ENCODE measurements around the gene GABBR1.
"Not testable (repeated sequence)": the region's sequence is repeated elsewhere in the genome, so short reads cannot be mapped to it uniquely, and the experiment has no call there.

Gene GABBR1

DNA sequence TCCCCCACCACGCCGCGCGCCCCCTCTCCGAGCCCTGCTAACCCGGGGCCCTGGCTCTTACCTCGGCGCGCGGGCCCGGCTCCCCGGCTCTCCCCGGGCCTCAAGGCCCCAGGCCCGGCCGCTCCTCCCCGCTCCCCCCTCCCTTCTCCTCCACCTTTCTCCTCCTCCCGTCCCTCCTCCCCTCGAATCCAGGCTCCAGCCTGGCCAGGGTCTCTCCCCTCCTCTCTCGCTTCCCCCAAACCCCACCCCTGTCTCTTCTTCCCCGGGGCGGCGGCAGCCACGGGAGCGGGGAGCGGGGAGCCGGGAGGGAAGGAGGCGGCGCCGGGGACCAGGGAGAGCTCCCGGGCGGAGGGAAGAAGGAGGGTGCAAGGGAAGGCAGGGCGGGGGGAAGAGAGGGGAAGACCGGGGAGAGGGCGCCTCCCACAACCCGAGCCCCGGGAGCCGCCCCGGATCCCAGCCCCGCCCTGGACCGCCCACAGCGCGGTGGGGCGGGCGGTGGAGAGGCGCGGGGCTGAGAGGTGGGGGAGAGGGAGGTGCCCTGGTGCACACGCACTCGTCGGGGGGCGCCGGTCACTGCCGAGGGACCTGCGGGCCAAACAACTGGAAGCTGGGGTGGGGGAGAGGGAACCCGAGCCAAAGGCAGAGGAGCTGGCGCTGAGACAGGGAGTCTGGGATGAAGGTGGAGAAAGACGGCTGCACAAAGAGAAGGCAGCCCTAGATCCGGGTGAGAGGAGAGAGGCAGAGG, at the start of gene GABBR1:
Gene GABBR1, minus strand, starts transcription at position 395 of the 745 bp plus-strand sequence. CDS start 798 bp downstream, outside the sequence.
- no peak for FAIRE-seq

GRCh38 chr6:29681811-29682210, 48.8 kb upstream of the GABBR1 start:
- FAIRE-seq: no peak

GRCh38 chr6:29680904-29681303, 47.9 kb upstream of the GABBR1 start, which contains the start of gene ZFP57:
TSS of gene ZFP57 (minus strand) at chr6:29681152. CDS start at chr6:29677003, 4,149 bp downstream.
- FAIRE-seq: no peak

DNA sequence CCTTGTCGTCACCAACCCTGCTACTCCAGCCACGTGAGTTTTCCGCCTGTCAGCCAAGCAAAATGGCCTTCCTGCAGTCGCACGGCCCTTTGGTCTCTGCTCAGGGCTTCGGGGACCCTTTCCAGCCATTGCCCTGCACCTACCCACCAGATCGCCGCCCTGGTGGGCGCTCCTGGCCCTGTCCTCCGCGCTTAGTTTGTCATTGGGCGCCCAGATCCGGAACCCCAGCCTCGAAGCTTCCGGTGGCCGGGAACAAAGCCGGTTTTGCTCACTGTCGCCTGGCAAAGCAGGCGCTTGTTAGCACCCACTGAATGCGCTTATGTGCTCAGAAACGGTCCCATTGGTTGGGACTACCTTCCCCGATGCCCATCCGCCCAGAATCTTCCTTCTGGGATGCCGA, 47.4 kb upstream of the GABBR1 start:
- no peak for FAIRE-seq

- FAIRE-seq: no peak
These were observed 47.0 kb upstream of the GABBR1 start for GRCh38 chr6:29679962-29680361.

GRCh38 chr6:29678114-29678513, 45.1 kb upstream of the GABBR1 start:
- no peak for FAIRE-seq

- FAIRE-seq: no peak
These were observed 44.1 kb upstream of the GABBR1 start for GRCh38 chr6:29676981-29677601.

DNA sequence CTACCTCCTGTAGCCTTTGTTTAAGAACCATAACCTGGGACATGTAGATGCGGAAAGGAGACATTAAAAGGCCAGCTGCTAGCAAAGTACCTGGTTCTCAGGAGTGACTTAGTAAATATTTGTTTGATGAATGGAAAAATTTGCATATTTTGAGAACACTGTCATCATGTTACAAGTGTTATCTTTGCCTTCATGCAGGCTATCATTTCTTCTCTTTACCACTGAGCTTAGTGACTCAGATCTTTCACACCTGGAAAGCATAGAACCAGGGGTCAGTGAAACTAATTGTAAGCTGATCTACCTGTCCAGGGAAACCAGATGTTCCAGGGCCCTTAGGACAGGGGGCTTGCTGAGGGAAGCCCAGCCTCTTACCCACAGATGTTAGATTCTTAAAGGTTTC, 42.6 kb upstream of the GABBR1 start:
- no peak for FAIRE-seq

DNA sequence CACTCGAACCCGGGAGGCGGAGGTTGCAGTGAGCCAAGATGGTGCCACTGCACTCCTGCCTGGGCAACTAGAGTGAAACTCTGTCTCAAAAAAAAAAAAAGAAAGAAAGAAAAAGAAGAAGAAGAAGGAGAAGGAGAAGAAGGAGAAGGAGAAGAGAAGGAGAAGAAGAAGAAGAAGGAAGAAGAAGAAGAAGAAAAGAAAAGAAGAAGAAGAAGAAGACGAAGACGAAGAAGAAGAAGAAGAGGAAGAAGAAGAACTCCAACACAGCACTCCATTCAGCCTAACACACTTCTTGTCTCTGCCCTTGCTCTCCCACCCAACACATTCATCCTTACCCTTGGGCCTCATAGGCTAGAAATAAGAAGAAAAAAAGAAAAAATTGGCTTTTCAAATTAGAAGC, 41.0 kb upstream of the GABBR1 start:
- no peak for FAIRE-seq

- no peak for FAIRE-seq
These were observed 40.2 kb upstream of the GABBR1 start for GRCh38 chr6:29673161-29673560.

GRCh38 chr6:29672116-29672515, 39.1 kb upstream of the GABBR1 start:
- FAIRE-seq: not testable (repeated sequence)

GRCh38 chr6:29671026-29671425, 38.0 kb upstream of the GABBR1 start:
- no peak for FAIRE-seq

- FAIRE-seq: no peak
These were observed 34.2 kb upstream of the GABBR1 start for GRCh38 chr6:29667158-29667557.

GRCh38 chr6:29666826-29667130, 33.8 kb upstream of the GABBR1 start:
- FAIRE-seq: no peak

- no peak for FAIRE-seq
These were observed 33.2 kb upstream of the GABBR1 start for GRCh38 chr6:29665942-29666825.

GRCh38 chr6:29663300-29664042, 30.5 kb upstream of the GABBR1 start:
- no peak for FAIRE-seq

DNA sequence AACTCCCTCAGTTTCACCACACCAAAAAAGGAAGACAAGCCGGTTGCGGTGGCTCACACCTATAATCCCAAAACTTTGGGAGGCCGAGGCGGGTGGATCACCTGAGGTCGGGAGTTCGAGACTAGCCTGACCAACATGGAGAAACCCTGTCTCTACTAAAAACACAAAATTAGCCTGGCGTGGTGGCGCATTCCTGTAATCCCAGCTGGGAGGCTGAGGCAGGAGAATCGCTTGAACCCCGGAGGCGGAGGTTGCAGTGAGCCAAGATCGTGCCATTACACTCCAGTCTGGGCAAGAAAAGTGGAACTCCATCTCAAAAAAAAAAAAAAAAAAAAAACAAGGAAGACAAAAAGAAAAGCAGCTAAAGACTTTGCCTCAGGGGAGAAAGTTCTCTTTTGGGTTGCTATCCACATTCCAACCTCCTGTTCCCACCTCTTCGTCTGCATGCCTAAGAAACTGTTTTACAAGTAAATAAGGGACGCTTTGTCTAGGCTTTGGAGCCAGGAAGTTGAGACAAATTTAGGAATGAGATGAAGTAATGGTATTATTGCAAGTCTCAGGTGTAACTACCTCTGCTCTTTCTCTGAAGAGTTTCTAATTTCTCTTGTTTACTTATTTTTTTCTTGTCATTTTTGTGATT, 28.6 kb upstream of the GABBR1 start:
- FAIRE-seq: not testable (repeated sequence)

DNA sequence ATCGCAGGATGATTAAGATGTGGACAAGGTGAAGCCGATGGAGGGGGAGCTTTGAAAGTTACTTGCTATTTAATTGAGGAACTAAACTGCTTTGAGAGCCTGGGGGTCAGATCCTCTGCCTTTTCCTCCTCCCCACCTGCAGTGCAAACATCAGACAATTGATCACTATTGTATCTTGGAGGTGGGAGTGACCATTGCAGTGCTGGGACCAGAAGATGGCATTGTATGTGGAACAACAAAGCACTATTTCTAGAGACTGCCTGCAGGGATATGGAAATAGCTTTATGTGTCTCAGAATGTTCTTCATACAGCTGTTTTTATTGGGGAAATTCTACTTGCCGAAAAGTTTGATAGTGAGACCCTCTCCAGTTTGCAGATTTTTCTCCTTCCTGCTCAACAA, 28.1 kb upstream of the GABBR1 start:
- no peak for FAIRE-seq

DNA sequence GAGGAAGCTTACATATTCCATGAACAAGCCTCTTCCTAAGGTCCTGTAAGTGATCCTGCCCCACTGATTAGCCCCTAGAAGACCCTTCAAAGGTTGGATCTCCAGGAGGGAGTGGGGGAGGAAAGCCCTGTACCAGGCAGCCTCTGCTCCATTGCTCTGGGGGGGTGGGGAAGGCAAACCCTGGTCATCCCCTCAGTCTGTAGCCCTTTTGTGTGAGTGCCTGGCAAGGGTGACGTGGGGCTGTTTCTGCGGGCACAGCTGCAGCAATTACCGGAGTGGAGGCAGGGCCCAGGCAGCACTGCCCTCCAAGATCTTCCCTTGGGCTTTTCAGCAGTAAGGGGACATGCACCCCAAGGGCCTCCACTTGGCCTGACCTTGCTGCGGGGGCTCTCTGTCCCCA, 23.8 kb upstream of the GABBR1 start, which contains the start of gene MOG:
Gene MOG, plus strand, starts transcription at position 295 of the 400 bp plus-strand sequence. CDS start 118 bp downstream, outside the sequence.
- no peak for FAIRE-seq

- no peak for FAIRE-seq
These were observed 23.2 kb upstream of the GABBR1 start for GRCh38 chr6:29656157-29656556.

DNA sequence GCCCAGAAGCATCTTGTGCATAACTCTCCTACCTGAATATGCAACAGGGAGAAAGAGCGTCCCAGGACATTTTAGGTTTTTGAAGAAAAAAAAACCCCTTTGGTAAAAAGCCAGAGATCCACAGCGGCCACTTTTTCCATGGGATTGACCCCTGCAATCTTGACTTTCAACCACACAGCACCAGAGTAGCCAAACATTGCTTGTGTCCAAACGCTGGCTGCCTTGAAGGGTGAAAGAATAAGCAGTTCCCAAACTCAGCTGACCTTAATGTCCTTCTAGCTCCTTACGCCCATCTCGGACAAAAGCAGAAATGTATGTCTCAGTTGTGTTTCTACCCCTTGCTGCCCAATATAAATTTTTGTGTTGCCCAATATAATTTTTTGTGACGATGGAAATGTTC, 22.7 kb upstream of the GABBR1 start:
- no peak for FAIRE-seq

GRCh38 chr6:29653452-29654038, 20.6 kb upstream of the GABBR1 start:
- FAIRE-seq: peak; percentile 83
